SK-N-SH (cell line): ENCODE data around the gene TMEM212. TPM values are rescaled to one million over a fixed set of nuclear protein-coding genes. Genes with fewer than 3 reads are reported as not detected.

ENCODE experiments used
- CTCF ChIA-PET: fragments of 300-600, 350-600 bp; formaldehyde crosslinking; extraction: SDS; loops from one replicate; lab custom pipeline; 2021; lab: Yijun Ruan, JAX
- POLR2A ChIA-PET: fragments of 350-600 bp; sonication (Branson Sonifier 250); formaldehyde crosslinking; extraction: SDS; loops from one replicate; lab custom pipeline; 2020; ENCODE audit warnings: antibody characterized with exemption, inconsistent platforms; lab: Yijun Ruan, JAX
- DNase-seq: peaks from one replicate; pipeline ENCODE4 v3.0.0; 2012
- H2AFZ ChIP-seq: fragments of 200-600 bp; sonication (generic); 2 replicates; pipeline ENCODE4 v1.8.1; 2016; ENCODE audit warnings: antibody characterized with exemption, mild to moderate bottlenecking, low read depth
- H3F3A ChIP-seq: fragments of 200-600 bp; sonication (generic); replicated peaks from 2 replicates; pipeline ENCODE3; 2016; ENCODE audit warnings: antibody characterized with exemption, mild to moderate bottlenecking; ENCODE audit not compliant: insufficient read depth
- H3K27ac ChIP-seq, 2 experiments: fragments of 200-500 bp in 1 of 2; fragments of 200-600 bp in 1 of 2; sonication (Bioruptor generic) in 1 of 2; sonication (generic), shearing (Covaris generic) in 1 of 2; 2 replicates each; pipeline versions ENCODE4 v1.5.1 to v1.6.1; 2014 to 2016; ENCODE audit warnings: low read depth in 2 of 2, inconsistent platforms in 1 of 2, low read length in 1 of 2, mild to moderate bottlenecking in 1 of 2, mixed read lengths in 1 of 2
- H3K27me3 ChIP-seq: fragments of 200-600 bp; sonication (generic), shearing (Covaris generic); 2 replicates; pipeline ENCODE4 v1.6.1; 2016; ENCODE audit warnings: mixed run types; ENCODE audit not compliant: insufficient read depth
- H3K36me3 ChIP-seq, 2 experiments: fragments of 200-500 bp in 1 of 2; fragments of 200-600 bp in 1 of 2; sonication (Bioruptor generic) in 1 of 2; sonication (generic) in 1 of 2; replicated peaks in 1 of 2; 2 replicates each; pipeline versions ENCODE3 to v1.5.1; 2014 to 2016; ENCODE audit warnings: low read length in 1 of 2, mild to moderate bottlenecking in 1 of 2; ENCODE audit not compliant: insufficient read depth in 2 of 2, control insufficient read depth in 1 of 2
- H3K4me1 ChIP-seq, 2 experiments: fragments of 200-500 bp in 1 of 2; fragments of 200-600 bp in 1 of 2; sonication (Bioruptor generic) in 1 of 2; sonication (generic), shearing (Covaris generic) in 1 of 2; 2 replicates each; pipeline versions ENCODE4 v1.5.1 to v1.6.1; 2014 to 2016; ENCODE audit warnings: low read depth in 1 of 2, low read length in 1 of 2, mixed run types in 1 of 2; ENCODE audit not compliant: insufficient read depth in 2 of 2, control insufficient read depth in 1 of 2
- H3K4me2 ChIP-seq: fragments of 200-600 bp; sonication (generic), shearing (Covaris generic); 2 replicates; pipeline ENCODE4 v1.6.1; 2017; ENCODE audit warnings: mixed run types
- H3K4me3 ChIP-seq, 2 experiments: fragments of 200-500 bp in 1 of 2; fragments of 200-600 bp in 1 of 2; sonication (Bioruptor generic) in 1 of 2; sonication (generic), shearing (Covaris generic) in 1 of 2; 2 replicates each; pipeline versions ENCODE4 v1.5.1 to v1.8.1; 2014 to 2016; ENCODE audit warnings: low read depth in 2 of 2, inconsistent platforms in 1 of 2, low read length in 1 of 2, mild to moderate bottlenecking in 1 of 2, mixed read lengths in 1 of 2, moderate library complexity in 1 of 2
- H3K79me2 ChIP-seq: fragments of 200-600 bp; sonication (generic); 2 replicates; pipeline ENCODE4 v1.8.1; 2017; ENCODE audit warnings: mild to moderate bottlenecking; ENCODE audit not compliant: insufficient read depth
- H3K9ac ChIP-seq: fragments of 200-600 bp; sonication (generic); 2 replicates; pipeline ENCODE4 v1.6.1; 2017; ENCODE audit warnings: mixed run types
- H3K9me2 ChIP-seq: fragments of 200-600 bp; sonication (generic); 2 replicates; pipeline ENCODE4 v1.6.1; 2017; ENCODE audit warnings: mixed run types
- H3K9me3 ChIP-seq: fragments of 200-600 bp; sonication (generic); 2 replicates; pipeline ENCODE4 v1.6.1; 2017; ENCODE audit warnings: mixed run types, mild to moderate bottlenecking, moderate library complexity
- H4K20me1 ChIP-seq: fragments of 200-600 bp; sonication (generic); 2 replicates; pipeline ENCODE4 v1.6.1; 2017; ENCODE audit warnings: mild to moderate bottlenecking, mixed run types; ENCODE audit not compliant: insufficient read depth
- JUND ChIP-seq: IDR thresholded peaks from 2 replicates; pipeline ENCODE4 v1.4.0; 2012
- MEF2A ChIP-seq: IDR thresholded peaks from 2 replicates; pipeline ENCODE4 v1.4.0; 2012; ENCODE audit warnings: low read depth, borderline replicate concordance
- NFIC ChIP-seq: IDR thresholded peaks from 2 replicates; pipeline ENCODE4 v1.4.0; 2012; ENCODE audit warnings: borderline replicate concordance
- PBX3 ChIP-seq: IDR thresholded peaks from 2 replicates; pipeline ENCODE4; 2012
- REST ChIP-seq: IDR thresholded peaks from 2 replicates; pipeline ENCODE4 v1.6.1; 2012; ENCODE audit warnings: mild to moderate bottlenecking, low read depth, low read length, moderate library complexity
- TAF1 ChIP-seq: IDR thresholded peaks from 2 replicates; pipeline ENCODE4 v1.6.1; 2012; ENCODE audit warnings: low read depth, mild to moderate bottlenecking, low read length, moderate library complexity, borderline replicate concordance
- USF2 ChIP-seq: fragments of 150-350 bp; IDR thresholded peaks from 2 replicates; pipeline ENCODE4 v1.6.1; 2017; ENCODE audit warnings: antibody characterized with exemption, low read length, low read depth, borderline replicate concordance
- WGBS: methylation state at CpG from one replicate; pipeline ENCODE4 v1.1.6; 2017; ENCODE audit warnings: low lambda C conversion rate; 5-methylcytosine and 5-hydroxymethylcytosine counted together
- polyA plus RNA-seq, 3 experiments: library from polyadenylated mRNA; depleted of rRNA; stranded (reverse); fragments of >200 nt; gene quantifications; 2 replicates each; pipeline ENCODE4 v1.2.3, GENCODE V29; 2012
- TF ChIP-seq, protein P1 (sequence below): fragments of 200-600 bp; sonication (generic); IDR thresholded peaks from 2 replicates; pipeline ENCODE4 v1.6.1; 2017; ENCODE audit warnings: antibody characterized with exemption, mild to moderate bottlenecking, moderate library complexity
- TF ChIP-seq, protein P2 (sequence below): fragments of 150-350 bp; IDR thresholded peaks from 2 replicates; pipeline ENCODE4 v1.6.1; 2016; ENCODE audit warnings: mild to moderate bottlenecking, low read depth, low read length

The TMEM212 gene
- polyA plus RNA-seq, 1 of the 3 experiments (the other 2 are of a cell fraction) = not detected

DNA sequence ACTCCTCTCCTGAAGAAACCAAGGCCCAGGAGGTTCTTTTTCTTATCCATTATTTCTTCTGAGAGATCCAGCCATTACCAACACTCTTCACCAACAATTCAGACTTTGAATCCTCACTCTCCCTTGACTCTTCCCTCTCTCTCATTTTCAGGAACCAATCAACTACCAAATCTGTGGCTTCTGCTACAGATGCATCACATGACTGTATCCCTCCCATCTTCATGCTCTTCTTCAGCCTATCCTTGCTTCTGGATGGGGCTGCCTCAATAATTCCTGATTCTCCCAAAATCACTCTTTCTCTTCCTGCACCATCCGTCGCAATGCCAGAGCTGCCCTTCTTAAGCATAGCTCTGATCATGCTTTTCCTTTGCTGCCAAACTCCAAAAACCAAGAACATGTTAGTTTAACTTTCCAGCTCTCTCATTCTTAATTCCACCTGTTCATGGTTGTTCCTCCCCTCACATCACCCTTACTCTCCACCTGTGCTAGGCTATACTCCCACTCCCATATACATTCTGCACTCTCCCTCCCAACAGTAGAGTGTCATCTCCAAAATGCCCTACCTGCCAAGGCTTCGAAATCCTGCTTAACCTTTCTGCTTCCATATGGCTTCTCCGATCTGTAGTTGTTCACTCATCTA is 46.4 kb upstream of the TMEM212 start:
- peaks cover 0 to 15% of the 10 kb centered on the region in 2 experiments; a peak in 1 of 4 replicates for H3K4me1 ChIP-seq
- no peak overlapping the region for H3K4me2 ChIP-seq
- 95% methylated on average over 4 of the region's 4 CpGs for WGBS
- no peaks in the 10 kb centered on the region for H3K9me3 ChIP-seq
- ChIA-PET CTCF (interaction anchor here (0.8 kb wide), 1 partner anchor 835 kb away, joined by 3 read pairs; no protein-coding TSS in a partner anchor), POLR2A (no interaction called here)
- no peak overlapping the region for H3K27ac ChIP-seq
- no peaks in the 10 kb centered on the region for H3K27me3 ChIP-seq
- H2AFZ ChIP-seq = no peak overlapping the region
- H3K9me2 ChIP-seq = no peaks in the 10 kb centered on the region
- no peak for DNase-seq
- TF ChIP-seq TAF1 = no peak
- no peak for TF ChIP-seq JUND
- TF ChIP-seq, protein P1, sequence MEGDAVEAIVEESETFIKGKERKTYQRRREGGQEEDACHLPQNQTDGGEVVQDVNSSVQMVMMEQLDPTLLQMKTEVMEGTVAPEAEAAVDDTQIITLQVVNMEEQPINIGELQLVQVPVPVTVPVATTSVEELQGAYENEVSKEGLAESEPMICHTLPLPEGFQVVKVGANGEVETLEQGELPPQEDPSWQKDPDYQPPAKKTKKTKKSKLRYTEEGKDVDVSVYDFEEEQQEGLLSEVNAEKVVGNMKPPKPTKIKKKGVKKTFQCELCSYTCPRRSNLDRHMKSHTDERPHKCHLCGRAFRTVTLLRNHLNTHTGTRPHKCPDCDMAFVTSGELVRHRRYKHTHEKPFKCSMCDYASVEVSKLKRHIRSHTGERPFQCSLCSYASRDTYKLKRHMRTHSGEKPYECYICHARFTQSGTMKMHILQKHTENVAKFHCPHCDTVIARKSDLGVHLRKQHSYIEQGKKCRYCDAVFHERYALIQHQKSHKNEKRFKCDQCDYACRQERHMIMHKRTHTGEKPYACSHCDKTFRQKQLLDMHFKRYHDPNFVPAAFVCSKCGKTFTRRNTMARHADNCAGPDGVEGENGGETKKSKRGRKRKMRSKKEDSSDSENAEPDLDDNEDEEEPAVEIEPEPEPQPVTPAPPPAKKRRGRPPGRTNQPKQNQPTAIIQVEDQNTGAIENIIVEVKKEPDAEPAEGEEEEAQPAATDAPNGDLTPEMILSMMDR = no peak
- TF ChIP-seq NFIC = no peak
- TF ChIP-seq, protein P2, sequence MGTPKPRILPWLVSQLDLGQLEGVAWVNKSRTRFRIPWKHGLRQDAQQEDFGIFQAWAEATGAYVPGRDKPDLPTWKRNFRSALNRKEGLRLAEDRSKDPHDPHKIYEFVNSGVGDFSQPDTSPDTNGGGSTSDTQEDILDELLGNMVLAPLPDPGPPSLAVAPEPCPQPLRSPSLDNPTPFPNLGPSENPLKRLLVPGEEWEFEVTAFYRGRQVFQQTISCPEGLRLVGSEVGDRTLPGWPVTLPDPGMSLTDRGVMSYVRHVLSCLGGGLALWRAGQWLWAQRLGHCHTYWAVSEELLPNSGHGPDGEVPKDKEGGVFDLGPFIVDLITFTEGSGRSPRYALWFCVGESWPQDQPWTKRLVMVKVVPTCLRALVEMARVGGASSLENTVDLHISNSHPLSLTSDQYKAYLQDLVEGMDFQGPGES = no peak
- TF ChIP-seq REST = no peak
- no peak for TF ChIP-seq PBX3
- TF ChIP-seq USF2 = no peak
- TF ChIP-seq MEF2A = no peak
- no peaks in the 10 kb centered on the region for H4K20me1 ChIP-seq
- no peaks in the 10 kb centered on the region for H3K79me2 ChIP-seq
- H3F3A ChIP-seq = no peaks in the 10 kb centered on the region
- H3K4me3 ChIP-seq = no peak overlapping the region
- H3K36me3 ChIP-seq = no peaks in the 10 kb centered on the region
- no peak overlapping the region for H3K9ac ChIP-seq
